GM19468 (cell line): ENCODE measurements around the gene LONP1.
"Not testable (repeated sequence)": the region's sequence is repeated elsewhere in the genome, so short reads cannot be mapped to it uniquely, and the experiment has no call there.

Source experiments
- ATAC-seq: cut with Tn5 transposase; IDR thresholded peaks from one replicate; pipeline ENCODE4 v1.9.1; 2021; ENCODE audit warnings: mild to moderate bottlenecking, moderate library complexity, moderate number of reproducible peaks; ENCODE audit not compliant: unreplicated experiment; ENCODE audit errors: extremely low read depth

The LONP1 gene, protein sequence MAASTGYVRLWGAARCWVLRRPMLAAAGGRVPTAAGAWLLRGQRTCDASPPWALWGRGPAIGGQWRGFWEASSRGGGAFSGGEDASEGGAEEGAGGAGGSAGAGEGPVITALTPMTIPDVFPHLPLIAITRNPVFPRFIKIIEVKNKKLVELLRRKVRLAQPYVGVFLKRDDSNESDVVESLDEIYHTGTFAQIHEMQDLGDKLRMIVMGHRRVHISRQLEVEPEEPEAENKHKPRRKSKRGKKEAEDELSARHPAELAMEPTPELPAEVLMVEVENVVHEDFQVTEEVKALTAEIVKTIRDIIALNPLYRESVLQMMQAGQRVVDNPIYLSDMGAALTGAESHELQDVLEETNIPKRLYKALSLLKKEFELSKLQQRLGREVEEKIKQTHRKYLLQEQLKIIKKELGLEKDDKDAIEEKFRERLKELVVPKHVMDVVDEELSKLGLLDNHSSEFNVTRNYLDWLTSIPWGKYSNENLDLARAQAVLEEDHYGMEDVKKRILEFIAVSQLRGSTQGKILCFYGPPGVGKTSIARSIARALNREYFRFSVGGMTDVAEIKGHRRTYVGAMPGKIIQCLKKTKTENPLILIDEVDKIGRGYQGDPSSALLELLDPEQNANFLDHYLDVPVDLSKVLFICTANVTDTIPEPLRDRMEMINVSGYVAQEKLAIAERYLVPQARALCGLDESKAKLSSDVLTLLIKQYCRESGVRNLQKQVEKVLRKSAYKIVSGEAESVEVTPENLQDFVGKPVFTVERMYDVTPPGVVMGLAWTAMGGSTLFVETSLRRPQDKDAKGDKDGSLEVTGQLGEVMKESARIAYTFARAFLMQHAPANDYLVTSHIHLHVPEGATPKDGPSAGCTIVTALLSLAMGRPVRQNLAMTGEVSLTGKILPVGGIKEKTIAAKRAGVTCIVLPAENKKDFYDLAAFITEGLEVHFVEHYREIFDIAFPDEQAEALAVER

DNA sequence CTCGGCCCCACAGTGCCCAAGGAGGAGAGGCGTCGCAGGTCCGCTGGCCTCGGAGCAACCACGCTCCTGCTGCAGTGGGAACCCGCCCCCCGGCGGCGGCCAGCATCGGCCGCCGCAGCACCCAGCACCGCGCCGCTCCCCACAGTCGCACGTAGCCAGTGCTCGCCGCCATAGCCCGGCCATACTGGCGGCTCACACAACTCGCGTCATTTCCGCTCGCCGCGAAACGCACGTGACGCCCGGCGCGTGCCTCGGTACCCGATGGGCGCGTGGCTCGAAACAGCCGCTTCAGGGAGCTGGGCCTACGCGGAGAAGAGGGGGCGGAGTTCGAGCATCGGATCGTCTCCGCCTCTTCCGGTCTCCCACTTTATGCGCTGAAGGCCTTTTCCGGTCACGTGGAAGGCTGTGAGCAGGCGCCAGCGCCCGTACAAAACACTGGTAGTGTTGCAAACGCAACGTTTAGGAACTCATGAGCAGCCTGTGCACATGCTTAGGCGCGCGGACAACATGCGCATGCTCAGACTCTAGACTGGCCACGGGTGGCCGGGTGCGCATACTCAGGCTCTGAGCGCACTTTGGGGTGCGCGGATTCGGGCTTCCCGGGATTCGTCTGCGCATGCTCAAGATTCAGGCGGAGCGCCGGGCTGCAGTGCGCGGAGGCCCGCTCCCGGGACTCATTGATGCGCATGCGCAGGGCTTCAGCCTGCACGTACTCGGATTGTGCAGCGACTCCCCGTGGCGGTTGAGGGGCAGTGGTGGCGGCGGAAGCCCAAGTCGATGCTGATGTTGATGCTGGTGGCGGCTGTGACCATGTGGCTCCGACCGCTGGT, at the start of gene LONP1, which contains the start of gene CATSPERD:
Gene LONP1, minus strand, starts transcription at position 186 of the 830 bp plus-strand sequence. Its CDS starts 14 bp downstream, at position 172.
Gene CATSPERD, plus strand, starts transcription at position 677 of the 830 bp plus-strand sequence. Its CDS starts 101 bp downstream, at position 778.
- peak; percentile 75 for ATAC-seq

DNA sequence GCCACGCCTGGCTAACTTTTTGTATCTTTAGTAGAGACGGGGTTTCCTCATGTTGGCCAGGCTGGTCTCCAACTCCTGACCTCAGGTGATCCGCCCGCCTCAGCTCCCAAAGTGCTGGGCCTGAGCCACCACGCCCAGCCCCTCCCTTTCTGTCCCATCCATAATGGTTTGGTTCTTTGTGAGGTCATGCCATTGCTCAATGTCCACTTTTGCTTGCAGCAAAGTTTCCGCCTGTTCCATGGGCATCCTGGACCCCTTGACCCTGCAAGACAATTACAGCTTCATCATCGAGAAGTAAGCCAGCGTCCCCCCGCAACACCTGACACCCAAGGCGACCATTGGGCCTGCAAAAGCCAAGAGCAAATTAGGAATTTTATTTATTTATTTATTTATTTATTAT, 48.0 kb upstream of the LONP1 start:
- no peak for ATAC-seq

DNA sequence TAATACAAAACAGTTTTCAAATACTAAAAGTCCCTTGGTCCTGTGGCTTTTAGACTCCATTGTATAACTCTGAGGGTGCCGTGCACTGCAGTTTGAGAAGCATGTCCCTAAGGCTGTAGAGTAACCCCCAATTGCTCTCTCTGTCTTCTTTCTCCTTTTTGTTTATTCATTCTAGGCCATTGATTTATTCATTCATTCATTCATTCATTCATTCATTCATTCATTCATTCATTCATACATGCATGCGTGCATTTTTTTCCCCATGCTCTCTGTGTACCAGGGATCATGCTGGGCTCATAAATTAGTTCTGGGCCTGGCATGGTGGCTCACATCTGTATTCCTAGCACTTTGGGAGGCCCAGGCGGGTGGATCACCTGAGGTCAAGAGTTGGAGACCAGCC, 45.3 kb upstream of the LONP1 start:
- ATAC-seq, result no peak

DNA sequence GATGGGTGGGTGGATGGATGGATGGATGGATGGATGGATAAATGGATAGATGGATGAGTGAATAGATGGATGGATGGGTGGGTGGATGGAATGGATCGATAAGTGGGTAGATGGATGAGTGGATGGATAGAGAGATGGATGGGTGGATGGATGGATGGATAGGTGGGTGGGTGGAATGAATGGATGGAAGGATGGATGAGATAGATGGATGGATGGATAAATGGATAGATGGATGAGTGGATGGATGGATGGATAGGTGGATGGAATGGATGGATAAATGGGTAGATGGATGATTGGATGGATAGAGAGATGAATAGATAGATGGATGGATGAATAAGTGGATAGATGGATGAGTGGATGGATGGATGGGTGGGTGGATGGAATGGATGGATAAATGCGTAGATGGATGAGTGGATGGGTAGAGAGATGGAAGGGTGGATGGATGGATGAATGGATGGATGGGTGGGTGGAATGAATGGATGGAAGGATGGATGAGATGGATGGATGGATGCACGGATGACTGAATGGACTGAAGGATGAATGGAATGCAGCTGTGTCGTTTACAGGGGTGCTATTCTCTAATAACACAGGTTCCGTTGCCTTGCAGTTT, 42.8 kb upstream of the LONP1 start:
- no peak for ATAC-seq

DNA sequence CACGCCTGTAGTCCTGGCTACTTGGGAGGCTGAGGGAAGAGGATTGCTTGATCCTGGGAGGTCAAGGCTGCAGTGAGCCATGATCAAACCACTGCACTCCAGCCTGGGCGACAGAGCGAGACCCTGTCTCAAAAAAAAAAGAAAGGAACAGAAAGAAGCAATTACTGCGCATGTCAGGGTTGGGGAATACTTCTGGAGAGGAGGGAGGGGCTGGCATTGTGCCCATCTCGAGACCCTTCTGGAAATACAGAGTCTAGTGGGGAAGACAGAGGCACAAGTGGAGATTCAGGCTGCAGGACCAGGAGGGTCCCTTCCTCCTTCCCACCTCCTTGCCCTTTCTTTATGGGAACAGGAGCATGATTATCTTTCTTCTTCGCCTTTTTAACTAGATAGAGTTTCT, 33.8 kb upstream of the LONP1 start:
- no peak for ATAC-seq

DNA sequence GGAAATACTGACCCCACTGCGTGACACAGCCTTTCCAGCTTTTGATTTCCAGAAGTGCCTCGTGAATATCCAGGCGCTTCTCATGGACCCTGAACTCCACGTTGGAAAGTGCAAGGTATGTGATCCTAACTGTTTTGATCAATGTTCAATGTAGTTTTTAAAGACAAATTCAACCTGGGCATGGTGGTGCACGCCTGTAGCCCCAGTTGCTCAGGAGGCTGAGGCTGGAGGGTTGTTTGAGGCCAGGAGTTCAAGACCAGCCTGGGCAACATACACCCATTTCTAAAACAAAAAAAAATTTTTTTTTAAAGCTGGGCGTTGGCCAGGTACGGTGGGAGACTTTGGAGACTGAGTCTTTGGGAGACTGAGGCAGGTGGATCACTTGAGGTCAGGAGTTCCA, 31.8 kb upstream of the LONP1 start:
- no peak for ATAC-seq

DNA sequence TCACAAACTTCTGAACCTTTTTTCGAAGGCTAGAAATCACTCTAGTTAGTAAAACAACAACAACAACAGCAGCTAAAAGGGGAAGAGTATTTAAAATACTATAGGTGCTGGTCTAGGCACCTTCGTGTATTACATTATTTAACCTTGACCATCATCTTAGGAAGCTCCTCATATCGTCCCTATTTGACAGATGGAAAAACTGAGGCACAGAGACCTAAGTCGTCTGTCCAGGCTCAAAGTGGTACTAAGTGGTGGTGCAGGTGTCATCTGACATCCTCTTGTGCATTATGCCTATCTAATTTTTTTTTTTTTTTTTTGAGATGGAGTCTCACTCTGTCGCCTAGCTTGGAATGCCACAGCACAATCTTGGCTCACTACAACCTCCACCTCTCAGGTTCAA, 29.6 kb upstream of the LONP1 start:
- ATAC-seq, result no peak

DNA sequence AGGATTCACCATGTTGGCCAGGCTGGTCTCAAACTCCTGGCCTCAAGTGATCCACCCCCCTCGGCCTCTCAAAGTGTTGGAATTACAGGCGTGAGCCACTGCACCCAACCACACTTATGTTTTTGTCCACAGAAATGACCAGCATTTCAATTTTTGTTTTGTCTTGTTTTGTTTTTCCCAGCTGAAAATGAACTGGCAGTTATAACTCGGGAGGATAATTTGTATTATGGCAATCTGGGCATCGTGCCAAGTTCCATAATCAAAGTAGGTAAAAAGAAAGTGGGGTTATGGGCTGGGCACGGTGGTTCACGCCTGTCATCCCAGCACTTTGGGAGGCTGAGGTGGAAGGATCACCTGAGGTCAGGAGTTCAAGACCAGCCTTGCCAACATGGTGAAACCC, 29.0 kb upstream of the LONP1 start:
- ATAC-seq, result not testable (repeated sequence)

DNA sequence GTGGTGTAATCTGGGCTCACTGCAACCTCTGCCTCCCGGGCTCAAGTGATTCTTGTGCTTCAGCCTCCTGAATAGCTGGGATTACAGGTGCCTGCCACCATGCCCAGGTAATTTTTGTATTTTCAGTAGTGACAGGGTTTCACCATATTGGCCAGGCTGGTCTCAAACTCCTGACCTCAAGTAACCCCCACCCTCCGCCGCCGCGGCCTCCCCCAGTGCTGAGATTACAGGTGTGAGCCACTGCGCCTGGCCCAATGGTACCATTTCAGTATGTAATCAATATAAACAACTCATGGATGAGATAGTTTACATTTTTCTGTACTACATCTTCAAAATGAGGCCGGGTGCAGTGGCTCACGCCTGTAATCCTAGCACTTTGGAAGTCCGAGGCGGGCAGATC, 25.1 kb upstream of the LONP1 start:
- not testable (repeated sequence) for ATAC-seq

DNA sequence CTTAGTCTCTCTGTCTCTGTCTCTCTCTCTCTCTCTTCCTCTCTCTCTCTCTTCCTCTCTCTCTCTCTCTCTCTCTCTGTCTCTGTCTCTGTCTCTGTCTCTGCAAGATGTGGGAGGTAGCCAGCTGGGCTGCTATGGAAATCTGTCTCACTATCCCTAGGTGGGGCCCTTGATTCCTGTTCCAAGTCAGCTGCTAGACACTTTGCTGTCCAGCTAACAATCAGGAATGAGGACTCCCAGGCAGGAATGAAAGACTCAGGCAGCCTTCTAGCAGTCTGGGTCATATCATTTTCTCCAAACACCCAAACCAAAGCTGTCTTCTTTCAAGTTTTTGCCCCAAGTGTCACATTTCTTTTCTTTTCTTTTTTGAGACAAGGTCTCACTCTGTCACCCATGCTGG, 23.7 kb upstream of the LONP1 start:
- ATAC-seq, result no peak

DNA sequence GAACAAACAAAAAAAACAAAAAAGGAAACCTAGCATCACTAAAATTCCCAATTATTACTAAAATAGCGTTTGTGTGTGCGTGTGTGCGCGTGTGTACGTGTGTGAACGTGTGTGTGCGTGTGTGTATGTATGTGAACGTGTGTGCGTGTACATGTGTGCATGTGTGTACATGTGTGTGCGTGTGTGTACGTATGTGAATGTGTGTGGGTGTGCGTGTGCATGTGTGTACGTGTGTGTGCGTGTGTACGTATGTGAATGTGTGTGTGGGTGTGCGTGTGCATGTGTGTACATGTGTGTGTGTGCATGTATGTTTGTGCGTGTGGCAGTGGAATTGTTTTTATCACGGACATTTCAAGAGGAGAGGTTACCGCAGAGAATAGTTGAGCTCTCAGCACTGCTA, 22.1 kb upstream of the LONP1 start:
- no peak for ATAC-seq

DNA sequence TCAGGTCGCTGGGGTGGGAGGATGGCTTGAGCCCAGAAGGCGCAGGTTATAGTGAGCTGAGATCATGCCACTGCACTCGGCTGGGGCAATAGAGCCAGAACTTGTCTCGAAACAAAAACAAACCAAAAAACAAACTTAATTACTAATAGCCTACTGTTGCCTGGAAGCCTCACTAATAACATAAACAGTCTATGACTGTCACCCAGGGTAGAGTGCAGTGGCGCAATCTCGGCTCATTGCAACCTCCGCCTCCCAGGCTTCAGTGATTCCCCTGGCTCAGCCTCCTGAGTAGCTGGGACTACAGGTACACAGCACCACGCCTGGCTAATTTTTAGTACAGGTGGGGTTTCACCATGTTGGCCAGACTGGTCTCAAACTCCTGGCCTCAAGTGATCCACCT, 18.5 kb upstream of the LONP1 start:
- no peak for ATAC-seq

DNA sequence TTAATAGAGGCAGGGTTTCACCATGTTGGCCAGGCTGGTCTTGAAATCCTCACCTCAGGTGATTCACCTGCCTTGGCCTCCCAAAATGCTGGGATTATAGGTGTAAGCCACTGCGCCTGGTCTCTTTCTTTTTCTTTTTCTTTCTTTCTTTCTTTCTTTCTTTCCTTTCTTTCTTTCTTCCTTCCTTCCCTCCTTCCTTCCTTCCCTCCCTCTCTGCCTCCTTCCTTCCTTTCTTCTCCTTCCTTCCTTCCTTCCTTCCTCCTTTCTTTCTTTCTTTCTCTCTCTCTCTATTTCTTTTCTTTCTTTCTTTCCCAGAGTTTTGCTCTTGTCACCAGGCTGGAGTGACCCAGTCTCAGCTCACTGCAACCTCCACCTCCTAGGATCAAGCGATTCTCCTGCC, 13.2 kb upstream of the LONP1 start:
- not testable (repeated sequence) for ATAC-seq

DNA sequence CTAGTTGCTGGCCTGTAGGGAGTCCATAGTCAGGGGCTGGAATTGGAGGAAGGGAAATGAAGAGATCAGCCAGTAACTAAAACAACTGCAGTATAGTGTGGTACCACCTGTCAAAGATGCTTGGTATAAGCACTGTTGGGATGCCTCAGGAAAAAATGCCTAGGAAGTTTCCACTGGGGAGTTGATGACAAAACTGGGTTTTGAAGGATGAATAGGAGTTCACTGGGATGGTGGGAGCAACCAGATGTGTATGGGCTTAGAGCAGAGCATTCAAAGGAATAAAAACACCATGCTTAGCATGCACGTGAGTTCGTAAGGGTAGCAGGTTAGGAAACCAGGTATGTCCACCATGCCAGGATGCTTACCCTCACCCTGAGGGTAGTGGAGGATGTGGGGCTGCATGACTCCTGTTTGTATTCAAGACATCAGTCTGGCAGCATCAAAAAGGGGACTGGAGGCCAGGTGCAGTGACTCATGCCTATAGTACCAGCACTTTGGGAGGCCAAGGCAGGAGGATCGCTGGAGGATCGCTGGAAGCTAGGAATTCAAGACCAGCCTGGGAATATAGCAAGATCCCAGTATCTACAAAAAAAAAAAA, 7.6 kb upstream of the LONP1 start:
- no peak for ATAC-seq

DNA sequence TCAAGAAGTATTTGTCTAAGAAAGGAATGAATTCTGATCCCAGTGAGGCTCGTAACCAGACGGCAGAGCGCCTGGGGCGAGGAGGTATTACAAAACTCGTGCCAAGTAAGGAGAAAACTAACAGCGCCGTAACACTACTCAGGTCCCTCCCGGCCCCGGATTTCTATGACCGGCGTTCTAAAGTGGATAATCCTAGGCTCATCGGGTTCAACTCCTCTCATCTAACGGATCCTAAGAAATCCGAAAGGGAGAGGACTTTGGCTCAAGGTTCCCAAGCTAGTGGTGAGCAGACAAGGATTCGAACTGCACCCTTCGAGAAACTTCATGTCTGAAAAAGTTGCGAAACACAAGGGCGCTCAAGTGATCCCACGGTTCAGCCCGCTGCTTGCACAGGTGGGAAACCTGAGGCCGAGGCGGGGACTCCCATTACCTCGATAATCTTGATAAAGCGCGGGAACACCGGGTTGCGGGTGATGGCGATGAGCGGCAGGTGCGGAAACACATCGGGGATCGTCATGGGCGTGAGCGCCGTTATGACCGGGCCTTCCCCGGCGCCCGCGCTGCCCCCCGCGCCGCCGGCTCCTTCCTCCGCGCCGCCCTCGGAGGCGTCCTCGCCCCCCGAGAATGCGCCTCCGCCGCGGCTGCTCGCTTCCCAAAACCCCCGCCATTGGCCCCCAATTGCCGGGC, 529 bp downstream of the LONP1 start:
- no peak for ATAC-seq

DNA sequence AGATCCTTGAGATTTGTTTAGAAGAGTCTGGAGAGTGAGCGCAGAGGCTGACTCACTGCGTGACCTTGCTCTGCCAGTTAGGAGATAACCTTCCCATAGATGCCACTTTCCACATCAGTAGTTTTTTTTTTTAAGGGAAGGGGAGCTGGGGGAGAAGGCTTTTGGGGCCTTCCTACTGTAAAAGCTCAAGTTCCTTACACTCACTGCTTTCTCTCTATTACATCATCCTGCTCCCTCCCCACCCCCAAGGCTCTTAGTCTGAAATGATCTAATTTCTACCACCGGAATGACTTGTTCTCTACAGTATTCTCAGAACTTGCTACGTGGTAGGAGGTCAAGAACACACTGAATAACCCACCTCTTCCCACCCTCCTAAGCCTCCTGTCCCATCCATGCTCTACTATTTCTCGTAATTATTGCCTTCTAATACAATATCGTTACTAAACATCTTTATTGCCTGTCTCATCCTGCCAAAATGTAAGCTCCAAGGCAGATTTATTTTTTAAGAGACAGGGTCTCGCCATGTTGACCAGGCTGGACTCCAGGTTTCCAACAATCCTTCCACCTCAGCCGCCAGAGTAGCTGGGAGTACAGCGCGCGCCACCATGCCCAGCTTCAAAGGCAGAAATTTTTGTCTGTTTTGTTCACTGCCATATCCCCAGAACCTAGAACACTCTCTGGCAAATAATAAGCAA, 1.2 kb downstream of the LONP1 start:
- no peak for ATAC-seq

DNA sequence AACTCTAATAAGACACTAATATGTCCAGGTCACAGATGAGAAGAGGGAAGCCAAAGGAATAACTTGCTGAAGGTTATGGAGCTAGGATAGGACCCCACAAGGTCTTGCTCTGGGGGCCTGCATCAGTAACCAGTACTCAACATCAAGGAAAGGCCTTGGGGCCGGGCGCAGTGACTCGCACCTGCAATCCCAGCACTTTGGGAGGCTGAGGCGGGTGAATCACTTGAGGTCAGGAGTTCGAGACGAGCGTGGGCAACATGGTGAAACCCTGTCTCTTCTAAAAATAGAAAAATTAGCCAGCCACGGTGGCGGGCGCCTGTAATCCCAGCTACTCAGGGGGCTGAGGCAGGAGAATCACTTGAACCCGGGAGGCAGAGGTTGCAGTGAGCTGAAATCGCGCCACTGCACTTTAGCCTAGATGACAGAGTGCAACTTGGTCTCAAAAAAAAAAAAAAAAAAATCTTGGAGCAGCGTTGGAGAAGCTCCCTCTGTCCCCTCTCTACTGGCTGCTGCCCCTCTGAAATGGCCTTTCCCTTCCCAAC, 1.8 kb downstream of the LONP1 start:
- ATAC-seq, result no peak
